Osteocyte (in vitro differentiated cells): ENCODE measurements around the gene RCSD1. TPM values are rescaled to one million over a fixed set of nuclear protein-coding genes. Genes with fewer than 3 reads are reported as not detected.

ENCODE experiments used
- DNase-seq: peaks from one replicate; pipeline ENCODE4 v3.0.0; 2021; ENCODE audit warnings: mixed read lengths; ENCODE audit not compliant: unreplicated experiment; ENCODE audit errors: extremely low spot score
- H3K27ac Mint-ChIP-seq: one replicate; pipeline ENCODE4 v1.8.0; 2021; ENCODE audit warnings: mild to moderate bottlenecking, mixed read lengths; ENCODE audit not compliant: unreplicated experiment
- H3K27me3 Mint-ChIP-seq: one replicate; pipeline ENCODE4 v1.8.0; 2021; ENCODE audit warnings: mixed read lengths; ENCODE audit not compliant: unreplicated experiment
- H3K36me3 Mint-ChIP-seq: one replicate; pipeline ENCODE4 v1.8.0; 2021; ENCODE audit warnings: mixed read lengths; ENCODE audit not compliant: unreplicated experiment
- H3K4me1 Mint-ChIP-seq: one replicate; pipeline ENCODE4 v1.8.0; 2021; ENCODE audit warnings: mixed read lengths; ENCODE audit not compliant: unreplicated experiment
- H3K4me3 Mint-ChIP-seq: one replicate; pipeline ENCODE4 v1.8.0; 2021; ENCODE audit warnings: mild to moderate bottlenecking, moderate library complexity, mixed read lengths; ENCODE audit not compliant: unreplicated experiment
- H3K9me3 Mint-ChIP-seq: one replicate; pipeline ENCODE4 v1.8.0; 2021; ENCODE audit warnings: mixed read lengths; ENCODE audit not compliant: unreplicated experiment
- long read RNA-seq: library from polyadenylated mRNA; unstranded; transcript quantifications from one replicate; pipeline ENCODE4 v2.0.0, GENCODE V29; 2021
- total RNA-seq: library from RNA; stranded (reverse); gene quantifications from 2 replicates; pipeline ENCODE4 v1.2.1, GENCODE V29; 2021
- TF ChIP-seq, protein P1 (sequence below): fragments of 200-600 bp; sonication (generic); IDR thresholded peaks from 2 replicates; pipeline ENCODE4 v1.5.0; 2021; ENCODE audit warnings: antibody characterized with exemption, mild to moderate bottlenecking, moderate library complexity

The RCSD1 gene, protein sequence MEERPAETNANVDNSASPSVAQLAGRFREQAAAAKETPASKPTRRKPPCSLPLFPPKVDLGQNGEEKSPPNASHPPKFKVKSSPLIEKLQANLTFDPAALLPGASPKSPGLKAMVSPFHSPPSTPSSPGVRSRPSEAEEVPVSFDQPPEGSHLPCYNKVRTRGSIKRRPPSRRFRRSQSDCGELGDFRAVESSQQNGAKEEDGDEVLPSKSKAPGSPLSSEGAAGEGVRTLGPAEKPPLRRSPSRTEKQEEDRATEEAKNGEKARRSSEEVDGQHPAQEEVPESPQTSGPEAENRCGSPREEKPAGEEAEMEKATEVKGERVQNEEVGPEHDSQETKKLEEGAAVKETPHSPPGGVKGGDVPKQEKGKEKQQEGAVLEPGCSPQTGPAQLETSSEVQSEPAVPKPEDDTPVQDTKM
- total RNA-seq = not detected in 2 replicates
- long read RNA-seq = 0 reads

DNA sequence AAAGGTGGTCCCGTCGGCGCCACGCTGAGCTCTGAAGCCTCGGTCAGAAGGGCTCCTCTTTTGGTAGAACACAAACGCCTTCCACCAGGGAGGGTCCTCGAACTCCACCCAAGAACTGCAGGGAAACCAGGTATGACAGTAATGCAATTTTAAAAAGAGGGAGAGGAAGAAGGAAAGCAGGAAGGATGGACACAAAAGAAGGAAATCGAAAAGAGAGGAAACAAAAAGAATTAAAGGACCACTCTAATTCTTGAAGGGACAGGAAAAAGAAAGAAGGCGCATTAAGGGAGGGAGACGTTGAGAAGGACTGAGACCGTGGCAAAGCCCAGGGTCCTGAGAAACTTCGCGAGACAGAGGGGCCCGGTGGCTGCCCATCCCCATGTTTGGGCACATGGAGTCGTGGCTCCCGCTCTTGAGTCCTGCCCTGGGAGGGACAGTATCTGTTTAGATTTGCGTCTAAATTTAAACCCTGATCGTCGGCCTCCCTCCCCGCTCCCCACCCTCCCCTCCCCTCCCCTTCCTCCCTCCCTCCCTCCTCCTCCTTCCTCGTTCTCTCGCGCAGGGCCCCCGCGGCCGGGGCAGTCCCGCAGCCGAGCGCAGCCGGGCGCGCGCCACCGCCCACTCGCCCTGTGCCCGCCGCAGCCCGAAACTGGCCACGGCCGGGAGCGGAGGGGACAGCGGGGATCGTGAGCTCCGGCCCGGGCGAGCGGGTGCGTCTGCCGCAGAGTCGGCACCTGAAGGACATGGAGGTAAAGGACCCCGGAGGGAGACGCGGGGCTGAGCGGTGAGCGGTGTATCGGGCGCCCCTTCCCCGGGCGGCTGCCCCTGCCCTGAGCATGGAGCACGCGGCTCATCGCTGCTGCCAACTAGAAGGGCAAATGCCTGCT is at the start of gene RCSD1:
Gene RCSD1 (plus strand): TSS at position 552 of the 887 bp plus-strand sequence. CDS start 192 bp downstream, at position 744.
- TF ChIP-seq, protein P1, sequence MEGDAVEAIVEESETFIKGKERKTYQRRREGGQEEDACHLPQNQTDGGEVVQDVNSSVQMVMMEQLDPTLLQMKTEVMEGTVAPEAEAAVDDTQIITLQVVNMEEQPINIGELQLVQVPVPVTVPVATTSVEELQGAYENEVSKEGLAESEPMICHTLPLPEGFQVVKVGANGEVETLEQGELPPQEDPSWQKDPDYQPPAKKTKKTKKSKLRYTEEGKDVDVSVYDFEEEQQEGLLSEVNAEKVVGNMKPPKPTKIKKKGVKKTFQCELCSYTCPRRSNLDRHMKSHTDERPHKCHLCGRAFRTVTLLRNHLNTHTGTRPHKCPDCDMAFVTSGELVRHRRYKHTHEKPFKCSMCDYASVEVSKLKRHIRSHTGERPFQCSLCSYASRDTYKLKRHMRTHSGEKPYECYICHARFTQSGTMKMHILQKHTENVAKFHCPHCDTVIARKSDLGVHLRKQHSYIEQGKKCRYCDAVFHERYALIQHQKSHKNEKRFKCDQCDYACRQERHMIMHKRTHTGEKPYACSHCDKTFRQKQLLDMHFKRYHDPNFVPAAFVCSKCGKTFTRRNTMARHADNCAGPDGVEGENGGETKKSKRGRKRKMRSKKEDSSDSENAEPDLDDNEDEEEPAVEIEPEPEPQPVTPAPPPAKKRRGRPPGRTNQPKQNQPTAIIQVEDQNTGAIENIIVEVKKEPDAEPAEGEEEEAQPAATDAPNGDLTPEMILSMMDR = no peak
- Mint-ChIP-seq H3K36me3 (no peaks in the 10 kb centered on the region), H3K9me3 (peaks cover 7% of the 10 kb centered on the region), H3K4me3 (peak within 1 kb of the TSS; percentile 61), H3K27ac (no peak within 1 kb of the TSS), H3K27me3 (peaks cover 31% of the 10 kb centered on the region), H3K4me1 (peaks cover 20% of the 10 kb centered on the region)
- DNase-seq = no peak

DNA sequence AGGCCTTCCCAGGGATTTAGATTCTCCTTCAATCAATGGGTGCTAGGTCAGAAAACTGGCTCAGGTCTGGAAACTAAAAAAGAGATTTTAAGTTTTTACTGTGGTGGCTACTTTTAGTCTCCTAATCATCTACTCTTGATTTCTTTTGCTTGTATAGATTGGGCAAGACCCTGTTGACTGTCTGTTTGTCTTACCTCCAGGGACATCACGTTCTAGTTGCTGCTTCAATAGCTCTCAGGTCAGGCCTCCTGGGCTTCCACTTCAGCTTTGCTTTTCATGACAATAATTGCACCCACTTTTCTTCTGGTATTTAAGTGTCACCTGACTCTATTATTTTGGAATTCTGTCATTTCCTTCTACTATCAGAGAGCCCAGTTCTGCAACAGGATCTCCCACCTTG is 48.0 kb upstream of the RCSD1 start:
- Mint-ChIP-seq H3K27me3 (peaks cover 50% of the 10 kb centered on the region), H3K27ac (no peak overlapping the region), H3K9me3 (no peaks in the 10 kb centered on the region), H3K36me3 (no peaks in the 10 kb centered on the region), H3K4me1 (no peaks in the 10 kb centered on the region), H3K4me3 (no peak overlapping the region)
- no peak for DNase-seq
- TF ChIP-seq, protein P1 = no peak

DNA sequence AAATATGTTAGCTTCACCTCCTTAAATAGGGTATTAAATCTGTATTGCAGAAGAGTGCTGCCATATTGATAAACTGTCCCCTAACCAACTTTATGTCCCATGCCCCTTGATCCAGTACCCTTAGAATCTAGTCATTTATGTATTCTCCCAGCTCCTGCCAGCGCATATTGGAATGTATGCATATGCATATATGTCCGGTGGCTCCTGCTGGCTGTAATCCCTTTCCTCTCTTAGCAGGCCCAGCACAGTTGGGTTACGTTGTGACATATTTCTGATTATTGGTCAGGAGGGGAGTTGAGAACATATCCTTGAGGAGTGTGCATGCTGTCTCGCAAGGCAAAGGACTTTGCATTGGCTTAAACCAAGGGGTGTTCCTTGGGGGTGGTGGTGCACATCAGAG is 47.3 kb upstream of the RCSD1 start:
- Mint-ChIP-seq H3K4me3 (no peak overlapping the region), H3K27ac (no peak overlapping the region), H3K27me3 (peaks cover 45% of the 10 kb centered on the region), H3K9me3 (no peaks in the 10 kb centered on the region), H3K4me1 (no peaks in the 10 kb centered on the region), H3K36me3 (no peaks in the 10 kb centered on the region)
- TF ChIP-seq, protein P1 = no peak
- DNase-seq = no peak

DNA sequence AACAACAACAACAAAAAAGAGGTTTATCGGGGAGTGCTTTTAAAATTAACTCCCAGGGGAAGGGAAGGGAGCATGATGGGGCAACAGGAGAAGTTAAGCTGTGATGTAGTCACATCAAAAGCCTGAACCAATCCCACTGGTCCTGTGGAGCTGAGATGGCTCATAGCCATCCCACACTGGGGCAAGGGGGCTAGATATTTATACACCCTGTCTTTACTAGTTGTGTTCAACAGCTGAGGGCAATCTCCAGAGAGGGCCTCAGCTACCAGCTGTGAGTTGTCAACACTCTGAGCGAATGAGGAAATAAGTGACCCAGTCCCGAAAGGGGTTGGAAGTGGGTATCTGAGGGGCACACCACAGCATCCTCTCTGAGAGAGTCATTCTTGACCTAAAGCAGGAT is 45.5 kb upstream of the RCSD1 start:
- TF ChIP-seq, protein P1 = no peak
- H3K4me1 Mint-ChIP-seq = no peaks in the 10 kb centered on the region
- peaks cover 32% of the 10 kb centered on the region for H3K27me3 Mint-ChIP-seq
- no peak for DNase-seq
- H3K4me3 Mint-ChIP-seq = no peak overlapping the region
- H3K27ac Mint-ChIP-seq = no peak overlapping the region
- H3K36me3 Mint-ChIP-seq = no peaks in the 10 kb centered on the region
- no peaks in the 10 kb centered on the region for H3K9me3 Mint-ChIP-seq

DNA sequence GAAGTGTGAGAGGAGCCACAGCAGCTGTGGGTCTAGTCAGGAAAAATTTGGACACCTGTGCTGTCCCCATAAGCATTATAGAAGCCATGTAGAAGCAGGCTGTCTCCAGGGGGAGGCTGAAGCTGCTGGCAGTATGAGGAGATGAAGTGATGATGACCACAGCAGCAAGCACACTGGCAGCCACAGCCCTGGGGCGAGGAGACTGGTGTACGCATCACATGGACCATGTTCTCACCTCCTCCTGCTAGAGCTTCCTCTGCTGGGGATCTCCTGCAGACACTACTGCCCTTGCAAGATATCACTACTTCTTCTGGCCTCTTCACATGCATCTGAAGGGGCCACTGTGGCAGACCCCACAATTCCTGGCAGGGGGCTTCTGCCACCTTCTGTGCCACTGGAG is 42.7 kb upstream of the RCSD1 start:
- Mint-ChIP-seq H3K4me1 (no peaks in the 10 kb centered on the region), H3K27me3 (peaks cover 12% of the 10 kb centered on the region), H3K36me3 (no peaks in the 10 kb centered on the region), H3K9me3 (no peaks in the 10 kb centered on the region), H3K4me3 (no peak overlapping the region), H3K27ac (no peak overlapping the region)
- TF ChIP-seq, protein P1 = no peak
- no peak for DNase-seq
